CD4-positive, alpha-beta T cell treated with Interleukin-4 for 1 hour (primary cell): ENCODE measurements around the gene AMOT.
A peak's percentile ranks its signal among the peaks of the same experiment; 100 is the strongest.

Experiments used
- DNase-seq, 2 donors: peaks; one replicate each; pipeline ENCODE4 v3.0.0-alpha.2; 2020 to 2022

Gene AMOT

DNA sequence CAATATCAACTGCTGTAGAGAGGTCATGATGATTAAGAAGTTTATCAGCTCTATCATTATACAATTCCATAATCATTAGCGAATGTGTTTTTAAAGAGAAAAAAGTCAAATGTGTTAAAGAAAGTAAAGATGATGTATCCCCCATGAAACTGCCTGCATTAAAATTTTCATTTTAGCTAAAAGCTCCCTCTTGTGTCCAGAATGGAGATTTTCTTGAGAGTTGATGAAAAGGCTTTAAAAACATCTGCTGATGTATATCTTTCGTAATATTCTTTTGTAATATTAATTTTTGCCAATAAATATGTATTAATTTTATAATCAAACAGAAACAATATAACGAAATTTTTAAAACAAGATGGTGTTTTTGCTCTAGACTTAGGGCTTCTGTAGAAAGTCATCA is 108.8 kb downstream of the AMOT start:
- peak in 1 of 2 donors; percentile 2 for DNase-seq
